Skin epidermis (tissue), 12 donors: Measurements from ENCODE around the gene GPN3.
A peak's percentile ranks its signal among the peaks of the same experiment; 100 is the strongest.
"Not testable (repeated sequence)": the region's sequence is repeated elsewhere in the genome, so short reads cannot be mapped to it uniquely, and the experiment has no call there.

Source experiments
- H3K27ac ChIP-seq, 21 experiments: fragments of 200-600 bp; sonication (generic) in 11 of 21; one replicate each; pipeline ENCODE4 v1.5.0; 2020; ENCODE audit warnings: mild to moderate bottlenecking in 3 of 21, inconsistent platforms in 2 of 21, moderate library complexity in 2 of 21
- H3K4me3 ChIP-seq, 7 experiments: fragments of 200-600 bp; sonication (generic) in 2 of 7; one replicate each; pipeline ENCODE4 v1.5.0; 2020; ENCODE audit warnings: inconsistent platforms in 2 of 7, mild to moderate bottlenecking in 2 of 7, moderate library complexity in 1 of 7

GPN3 gene

GRCh38 chr12:110468214-110469048 lies at the start of gene GPN3, which contains the start of gene FAM216A:
Gene GPN3 (minus strand): TSS chr12:110468257. CDS start chr12:110468203, 54 bp downstream.
Gene FAM216A (plus strand): TSS chr12:110468845. CDS start chr12:110468876, 31 bp downstream.
- peak within 1 kb of the TSS; percentile 64 to 94 (median 86) for H3K27ac ChIP-seq
- H3K4me3 ChIP-seq: peak within 1 kb of the TSS; percentile 52 to 81 (median 72)

GRCh38 chr12:110516995-110517394 lies 48.9 kb upstream of the GPN3 start:
- Histone ChIP-seq H3K27ac (no peak overlapping the region), H3K4me3 (no peak overlapping the region)

GRCh38 chr12:110514363-110514762 lies 46.3 kb upstream of the GPN3 start:
- Histone ChIP-seq H3K4me3 (no peak overlapping the region), H3K27ac (no peak overlapping the region)

GRCh38 chr12:110513842-110514241 lies 45.8 kb upstream of the GPN3 start:
- no peak overlapping the region for H3K4me3 ChIP-seq
- no peak overlapping the region for H3K27ac ChIP-seq

GRCh38 chr12:110508071-110508586 lies 40.1 kb upstream of the GPN3 start:
- H3K4me3 ChIP-seq: no peak overlapping the region
- no peak overlapping the region for H3K27ac ChIP-seq

GRCh38 chr12:110505332-110505731 lies 37.3 kb upstream of the GPN3 start:
- H3K4me3 ChIP-seq: no peak overlapping the region

GRCh38 chr12:110503432-110503831 lies 35.4 kb upstream of the GPN3 start:
- H3K4me3 ChIP-seq: no peak overlapping the region
- no peak overlapping the region for H3K27ac ChIP-seq

More at GRCh38 chr12:110505332-110505731, 37.3 kb upstream of the GPN3 start:
- H3K27ac ChIP-seq: no peak overlapping the region

- Histone ChIP-seq H3K27ac (peak within 1 kb of the TSS; percentile 77 to 99 (median 95)), H3K4me3 (peak within 1 kb of the TSS; percentile 62 to 99 (median 97))
Observed at GRCh38 chr12:110501752-110502738, 34.0 kb upstream of the GPN3 start, which contains the start of the genes RAD9B and VPS29. Gene RAD9B (plus strand): TSS chr12:110502331. CDS start chr12:110502338, 7 bp downstream. Gene VPS29 (minus strand): TSS chr12:110502111. CDS start chr12:110502051, 60 bp downstream.

- Histone ChIP-seq H3K4me3 (peak overlapping the region; percentile 62 to 99 (median 97)), H3K27ac (peak overlapping the region; percentile 77 to 99 (median 95))
Observed at GRCh38 chr12:110501399-110501751, 33.3 kb upstream of the GPN3 start.

- H3K4me3 ChIP-seq: no peak overlapping the region
- peak overlapping the region in 6 of 21 experiments; percentile 7 to 51 (median 34) for H3K27ac ChIP-seq
Observed at GRCh38 chr12:110498984-110499706, 31.1 kb upstream of the GPN3 start.

GRCh38 chr12:110475426-110475825 lies 7.4 kb upstream of the GPN3 start:
- Histone ChIP-seq H3K4me3 (no peak overlapping the region), H3K27ac (no peak overlapping the region)

GRCh38 chr12:110467847-110468213 lies 227 bp downstream of the GPN3 start:
- Histone ChIP-seq H3K27ac (peak overlapping the region in 19 of 21 experiments; percentile 67 to 91 (median 82)), H3K4me3 (peak overlapping the region; percentile 52 to 81 (median 72))

GRCh38 chr12:110466791-110467190 lies 1.3 kb downstream of the GPN3 start:
- peak overlapping the region in 8 of 21 experiments; percentile 10 to 87 (median 82) for H3K27ac ChIP-seq
- peak overlapping the region in 1 of 7 experiments; percentile 72 for H3K4me3 ChIP-seq

GRCh38 chr12:110465765-110466164 lies 2.3 kb downstream of the GPN3 start:
- H3K4me3 ChIP-seq, H3K27ac ChIP-seq: not testable (repeated sequence)

- H3K4me3 ChIP-seq: no peak overlapping the region
- H3K27ac ChIP-seq: no peak overlapping the region
Observed at GRCh38 chr12:110465024-110465423, 3.0 kb downstream of the GPN3 start.

GRCh38 chr12:110461189-110461588 lies 6.9 kb downstream of the GPN3 start:
- H3K4me3 ChIP-seq, H3K27ac ChIP-seq: not testable (repeated sequence)

GRCh38 chr12:110458756-110459155 lies 9.3 kb downstream of the GPN3 start:
- no peak overlapping the region for H3K27ac ChIP-seq
- H3K4me3 ChIP-seq: no peak overlapping the region

GRCh38 chr12:110453569-110454296 lies 14.3 kb downstream of the GPN3 start:
- no peak overlapping the region for H3K27ac ChIP-seq
- no peak overlapping the region for H3K4me3 ChIP-seq
